ENCODE results near the gene TIMMDC1.

The TIMMDC1 gene

GRCh38 chr3:119492128-119492527 lies 6.2 kb upstream of the TIMMDC1 start:
- DNase-seq (ENCODE audit: low read depth): no peak
- no peak for TF ChIP-seq CTCF (IDR thresholded peaks at IDR 0.05; ENCODE audit: low read depth, low read length, missing control alignments)
- in situ Hi-C loops (cut with HindIII; ENCODE audit: low sequenced_read_pairs): no loop called here
- H3K4me3 ChIP-seq (ENCODE audit: low read depth, low read length): no peak overlapping the region

GRCh38 chr3:119492810-119493209 lies 5.5 kb upstream of the TIMMDC1 start:
- no peak for DNase-seq (ENCODE audit: low read depth)
- in situ Hi-C loops (cut with HindIII; ENCODE audit: low sequenced_read_pairs): no loop called here
- H3K4me3 ChIP-seq (ENCODE audit: low read depth, low read length): no peak overlapping the region
- no peak for TF ChIP-seq CTCF (IDR thresholded peaks at IDR 0.05; ENCODE audit: low read depth, low read length, missing control alignments)

- in situ Hi-C loops (cut with HindIII; ENCODE audit: low sequenced_read_pairs): no loop called here
- H3K4me3 ChIP-seq (ENCODE audit: low read depth, low read length): no peak overlapping the region
Observed at GRCh38 chr3:119494597-119494996, 3.8 kb upstream of the TIMMDC1 start.

GRCh38 chr3:119497820-119498185 lies 544 bp upstream of the TIMMDC1 start:
- in situ Hi-C loops (cut with HindIII; ENCODE audit: low sequenced_read_pairs): no loop called here
- peak overlapping the region; percentile 91 for H3K4me3 ChIP-seq (ENCODE audit: low read depth, low read length)
- DNase-seq (ENCODE audit: low read depth): peak; percentile 8
- TF ChIP-seq CTCF (IDR thresholded peaks at IDR 0.05; ENCODE audit: low read depth, low read length, missing control alignments): no peak

More at GRCh38 chr3:119494597-119494996, 3.8 kb upstream of the TIMMDC1 start:
- TF ChIP-seq CTCF (IDR thresholded peaks at IDR 0.05; ENCODE audit: low read depth, low read length, missing control alignments): peak; percentile 12
- DNase-seq (ENCODE audit: low read depth): no peak

- no peak for TF ChIP-seq CTCF (IDR thresholded peaks at IDR 0.05; ENCODE audit: low read depth, low read length, missing control alignments)
- DNase-seq (ENCODE audit: low read depth): no peak
- in situ Hi-C loops (cut with HindIII; ENCODE audit: low sequenced_read_pairs): no loop called here
- no peak overlapping the region for H3K4me3 ChIP-seq (ENCODE audit: low read depth, low read length)
Observed at GRCh38 chr3:119500265-119500664, 1.9 kb downstream of the TIMMDC1 start.

- no peak overlapping the region for H3K4me3 ChIP-seq (ENCODE audit: low read depth, low read length)
- in situ Hi-C loops (cut with HindIII; ENCODE audit: low sequenced_read_pairs): no loop called here
- no peak for DNase-seq (ENCODE audit: low read depth)
- no peak for TF ChIP-seq CTCF (IDR thresholded peaks at IDR 0.05; ENCODE audit: low read depth, low read length, missing control alignments)
Observed at GRCh38 chr3:119500901-119501300, 2.6 kb downstream of the TIMMDC1 start.

GRCh38 chr3:119506631-119507030 lies 8.3 kb downstream of the TIMMDC1 start:
- no peak for TF ChIP-seq CTCF (IDR thresholded peaks at IDR 0.05; ENCODE audit: low read depth, low read length, missing control alignments)
- in situ Hi-C loops (cut with HindIII; ENCODE audit: low sequenced_read_pairs): no loop called here
- no peak overlapping the region for H3K4me3 ChIP-seq (ENCODE audit: low read depth, low read length)
- no peak for DNase-seq (ENCODE audit: low read depth)
